ENCODE data around the gene KIAA2012.
"Not testable (repeated sequence)": the region's sequence is repeated elsewhere in the genome, so short reads cannot be mapped to it uniquely, and the experiment has no call there.

KIAA2012 gene

GRCh38 chr2:202133909-202134265 is 60.8 kb downstream of the KIAA2012 start:
- no peak for FAIRE-seq
- no peak for TF ChIP-seq POLR2A (IDR thresholded peaks at IDR 0.05; ENCODE audit: low read depth, low read length)
- no peak for TF ChIP-seq POLR2AphosphoS5 (IDR thresholded peaks at IDR 0.05; ENCODE audit: low read depth, low read length)
- TF ChIP-seq POU2F2 (IDR thresholded peaks at IDR 0.05; ENCODE audit: low read depth, low read length) = no peak
- no peak for TF ChIP-seq TAF1 (IDR thresholded peaks at IDR 0.05; ENCODE audit: low read depth, low read length)
- TF ChIP-seq SPI1 (IDR thresholded peaks at IDR 0.05; ENCODE audit: low read depth, low read length) = no peak
- DNase-seq (ENCODE audit: insufficient read length, low spot score) = no peak

GRCh38 chr2:202135091-202135874 is 62.2 kb downstream of the KIAA2012 start:
- DNase-seq (ENCODE audit: insufficient read length, low spot score) = no peak
- no peak for FAIRE-seq
- TF ChIP-seq SPI1 (IDR thresholded peaks at IDR 0.05; ENCODE audit: low read depth, low read length) (no peak), POU2F2 (IDR thresholded peaks at IDR 0.05; ENCODE audit: low read depth, low read length) (no peak), POLR2AphosphoS5 (IDR thresholded peaks at IDR 0.05; ENCODE audit: low read depth, low read length) (no peak), TAF1 (IDR thresholded peaks at IDR 0.05; ENCODE audit: low read depth, low read length) (no peak), PAX5 (IDR thresholded peaks at IDR 0.05; ENCODE audit: insufficient read depth, low read length, severe bottlenecking) (no peak), POLR2A (IDR thresholded peaks at IDR 0.05; ENCODE audit: low read depth, low read length) (no peak)

- DNase-seq (ENCODE audit: insufficient read length, low spot score); FAIRE-seq: not testable (repeated sequence)
Measured at GRCh38 chr2:202136039-202136438, 63.0 kb downstream of the KIAA2012 start.

GRCh38 chr2:202136526-202136925 is 63.5 kb downstream of the KIAA2012 start:
- DNase-seq (ENCODE audit: insufficient read length, low spot score) (no peak), FAIRE-seq (no peak)
- TF ChIP-seq SPI1 (IDR thresholded peaks at IDR 0.05; ENCODE audit: low read depth, low read length) (no peak), TAF1 (IDR thresholded peaks at IDR 0.05; ENCODE audit: low read depth, low read length) (no peak), POLR2AphosphoS5 (IDR thresholded peaks at IDR 0.05; ENCODE audit: low read depth, low read length) (no peak), POLR2A (IDR thresholded peaks at IDR 0.05; ENCODE audit: low read depth, low read length) (no peak), PAX5 (IDR thresholded peaks at IDR 0.05; ENCODE audit: insufficient read depth, low read length, severe bottlenecking) (no peak), POU2F2 (IDR thresholded peaks at IDR 0.05; ENCODE audit: low read depth, low read length) (no peak)

- TF ChIP-seq TAF1 (IDR thresholded peaks at IDR 0.05; ENCODE audit: low read depth, low read length) = 0 out of 2 replicates have a peak, but pooled peaks have one; percentile 10
- no peak for TF ChIP-seq POLR2A (IDR thresholded peaks at IDR 0.05; ENCODE audit: low read depth, low read length)
- TF ChIP-seq SPI1 (IDR thresholded peaks at IDR 0.05; ENCODE audit: low read depth, low read length) = peak; percentile 82
- no peak for TF ChIP-seq PAX5 (IDR thresholded peaks at IDR 0.05; ENCODE audit: insufficient read depth, low read length, severe bottlenecking)
- no peak for DNase-seq (ENCODE audit: insufficient read length, low spot score)
- no peak for FAIRE-seq
Measured at GRCh38 chr2:202140522-202141252, 67.6 kb downstream of the KIAA2012 start.

- no peak for DNase-seq (ENCODE audit: insufficient read length, low spot score)
- TF ChIP-seq POLR2AphosphoS5 (IDR thresholded peaks at IDR 0.05; ENCODE audit: low read depth, low read length) (no peak), SPI1 (IDR thresholded peaks at IDR 0.05; ENCODE audit: low read depth, low read length) (peak; percentile 70)
- FAIRE-seq = no peak
Measured at GRCh38 chr2:202141329-202141947, 68.4 kb downstream of the KIAA2012 start.

- FAIRE-seq (no peak), DNase-seq (ENCODE audit: insufficient read length, low spot score) (no peak)
- TF ChIP-seq TAF1 (IDR thresholded peaks at IDR 0.05; ENCODE audit: low read depth, low read length) (no peak), SPI1 (IDR thresholded peaks at IDR 0.05; ENCODE audit: low read depth, low read length) (no peak), POLR2AphosphoS5 (IDR thresholded peaks at IDR 0.05; ENCODE audit: low read depth, low read length) (no peak), POLR2A (IDR thresholded peaks at IDR 0.05; ENCODE audit: low read depth, low read length) (no peak), PAX5 (IDR thresholded peaks at IDR 0.05; ENCODE audit: insufficient read depth, low read length, severe bottlenecking) (no peak), POU2F2 (IDR thresholded peaks at IDR 0.05; ENCODE audit: low read depth, low read length) (no peak)
Measured at GRCh38 chr2:202142540-202142939, 69.5 kb downstream of the KIAA2012 start.

GRCh38 chr2:202147775-202148174 is 74.7 kb downstream of the KIAA2012 start:
- no peak for TF ChIP-seq TAF1 (IDR thresholded peaks at IDR 0.05; ENCODE audit: low read depth, low read length)
- no peak for TF ChIP-seq POLR2AphosphoS5 (IDR thresholded peaks at IDR 0.05; ENCODE audit: low read depth, low read length)
- no peak for TF ChIP-seq POU2F2 (IDR thresholded peaks at IDR 0.05; ENCODE audit: low read depth, low read length)
- TF ChIP-seq POLR2A (IDR thresholded peaks at IDR 0.05; ENCODE audit: low read depth, low read length) = no peak
- TF ChIP-seq PAX5 (IDR thresholded peaks at IDR 0.05; ENCODE audit: insufficient read depth, low read length, severe bottlenecking) = no peak
- TF ChIP-seq SPI1 (IDR thresholded peaks at IDR 0.05; ENCODE audit: low read depth, low read length) = no peak
- no peak for DNase-seq (ENCODE audit: insufficient read length, low spot score)
- no peak for FAIRE-seq

GRCh38 chr2:202148515-202149154 is 75.6 kb downstream of the KIAA2012 start:
- FAIRE-seq (no peak), DNase-seq (ENCODE audit: insufficient read length, low spot score) (no peak)
- TF ChIP-seq POLR2AphosphoS5 (IDR thresholded peaks at IDR 0.05; ENCODE audit: low read depth, low read length) (no peak), TAF1 (IDR thresholded peaks at IDR 0.05; ENCODE audit: low read depth, low read length) (no peak), SPI1 (IDR thresholded peaks at IDR 0.05; ENCODE audit: low read depth, low read length) (no peak), POLR2A (IDR thresholded peaks at IDR 0.05; ENCODE audit: low read depth, low read length) (no peak), POU2F2 (IDR thresholded peaks at IDR 0.05; ENCODE audit: low read depth, low read length) (no peak), PAX5 (IDR thresholded peaks at IDR 0.05; ENCODE audit: insufficient read depth, low read length, severe bottlenecking) (no peak)

All from GM12891 (cell line).